GM12873 (cell line): ENCODE measurements around the gene PHETA1.

Experiments
- TF ChIP-seq, protein P1 (sequence below): IDR thresholded peaks from 2 replicates; pipeline ENCODE4 v1.5.1; 2012; ENCODE audit warnings: low read depth, mild to moderate bottlenecking, moderate library complexity, low read length, control low read depth; ENCODE audit not compliant: insufficient read depth; ENCODE audit errors: missing control alignments

The PHETA1 gene

DNA sequence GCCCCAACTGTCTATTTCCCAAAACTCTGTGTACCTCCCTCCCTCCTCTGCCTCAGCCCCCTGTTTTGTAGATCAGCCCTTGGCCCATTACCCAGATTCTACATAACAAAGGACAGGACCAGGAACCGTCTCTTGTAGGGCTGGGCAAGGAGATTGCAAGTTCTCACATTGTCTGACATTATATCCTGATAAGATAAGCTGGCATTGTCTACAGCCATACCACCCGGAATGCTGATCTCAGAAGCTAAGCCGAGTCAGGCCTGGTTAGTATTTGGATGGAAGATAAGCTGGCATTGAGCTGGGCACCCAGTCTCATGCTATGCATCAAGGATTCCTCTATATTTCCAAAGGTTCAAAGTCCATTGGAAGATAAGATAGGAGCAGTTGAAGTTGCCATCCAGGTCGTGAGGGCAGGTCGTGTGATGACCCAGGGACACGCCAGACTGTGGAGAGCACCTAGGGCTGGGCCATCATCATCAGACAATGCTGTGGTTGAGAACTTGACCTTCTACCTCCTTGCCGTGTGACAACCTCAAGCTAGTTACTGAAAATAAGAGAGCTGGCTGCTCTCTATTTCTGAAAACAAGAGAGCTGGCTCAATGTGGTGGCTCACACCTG is 29.5 kb downstream of the PHETA1 start:
- TF ChIP-seq, protein P1, sequence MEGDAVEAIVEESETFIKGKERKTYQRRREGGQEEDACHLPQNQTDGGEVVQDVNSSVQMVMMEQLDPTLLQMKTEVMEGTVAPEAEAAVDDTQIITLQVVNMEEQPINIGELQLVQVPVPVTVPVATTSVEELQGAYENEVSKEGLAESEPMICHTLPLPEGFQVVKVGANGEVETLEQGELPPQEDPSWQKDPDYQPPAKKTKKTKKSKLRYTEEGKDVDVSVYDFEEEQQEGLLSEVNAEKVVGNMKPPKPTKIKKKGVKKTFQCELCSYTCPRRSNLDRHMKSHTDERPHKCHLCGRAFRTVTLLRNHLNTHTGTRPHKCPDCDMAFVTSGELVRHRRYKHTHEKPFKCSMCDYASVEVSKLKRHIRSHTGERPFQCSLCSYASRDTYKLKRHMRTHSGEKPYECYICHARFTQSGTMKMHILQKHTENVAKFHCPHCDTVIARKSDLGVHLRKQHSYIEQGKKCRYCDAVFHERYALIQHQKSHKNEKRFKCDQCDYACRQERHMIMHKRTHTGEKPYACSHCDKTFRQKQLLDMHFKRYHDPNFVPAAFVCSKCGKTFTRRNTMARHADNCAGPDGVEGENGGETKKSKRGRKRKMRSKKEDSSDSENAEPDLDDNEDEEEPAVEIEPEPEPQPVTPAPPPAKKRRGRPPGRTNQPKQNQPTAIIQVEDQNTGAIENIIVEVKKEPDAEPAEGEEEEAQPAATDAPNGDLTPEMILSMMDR, result no peak

DNA sequence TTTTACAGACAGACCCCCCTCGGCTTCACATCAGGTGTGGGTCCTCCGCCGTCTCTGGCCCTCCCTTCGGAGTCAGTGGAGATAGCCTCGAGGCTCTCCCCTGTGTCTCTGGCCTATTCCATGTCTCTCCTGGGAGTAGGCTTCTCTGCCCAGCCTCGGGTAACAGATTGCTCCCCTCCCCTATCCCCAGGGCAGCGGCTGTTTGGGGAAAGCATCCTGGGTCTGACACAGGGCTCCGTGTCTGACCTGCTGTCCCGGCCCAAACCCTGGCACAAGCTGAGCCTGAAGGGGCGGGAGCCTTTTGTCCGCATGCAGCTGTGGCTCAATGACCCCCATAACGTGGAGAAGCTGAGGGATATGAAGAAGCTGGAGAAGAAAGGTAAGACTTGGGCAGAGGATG is 30.8 kb downstream of the PHETA1 start:
- TF ChIP-seq, protein P1, result no peak

DNA sequence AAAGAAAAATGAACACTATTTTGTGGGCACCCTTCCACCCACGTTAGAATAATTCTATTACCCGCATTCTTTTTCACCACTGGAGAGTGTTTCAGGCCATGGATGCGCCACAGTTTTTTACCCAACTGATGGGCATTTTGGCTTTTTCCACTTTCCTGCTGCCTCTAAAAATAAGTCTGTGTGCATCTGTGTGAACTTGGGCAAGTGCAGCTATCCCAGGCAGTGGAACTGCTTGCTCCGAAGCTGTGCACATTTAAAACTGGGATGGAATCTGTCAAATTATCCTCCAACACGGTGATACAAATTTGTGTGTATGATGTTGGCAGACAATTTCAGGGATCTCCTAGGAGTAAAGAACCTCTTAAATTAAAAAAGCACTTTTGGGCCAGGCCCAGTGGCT is 31.5 kb downstream of the PHETA1 start:
- TF ChIP-seq, protein P1, result no peak

DNA sequence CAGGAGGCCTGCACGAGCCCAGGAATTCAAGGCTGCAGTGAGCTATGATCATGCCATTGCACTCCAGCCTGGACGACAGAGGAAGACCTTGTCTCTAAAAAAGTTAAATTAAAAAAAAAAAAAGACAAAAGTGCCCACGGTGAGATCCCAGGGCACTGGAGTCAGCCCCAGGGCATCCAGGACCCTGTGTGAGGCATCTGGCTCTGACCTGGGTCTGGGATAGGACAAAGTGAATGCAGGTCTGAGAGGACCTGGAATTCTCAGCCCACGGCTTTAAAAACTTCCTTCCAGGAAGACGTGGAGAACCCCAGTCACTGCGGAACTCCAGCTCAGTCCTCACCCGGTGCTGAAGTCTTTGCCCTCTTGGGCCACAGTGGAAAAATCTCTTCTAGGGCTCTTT is 33.1 kb downstream of the PHETA1 start:
- TF ChIP-seq, protein P1, result no peak

DNA sequence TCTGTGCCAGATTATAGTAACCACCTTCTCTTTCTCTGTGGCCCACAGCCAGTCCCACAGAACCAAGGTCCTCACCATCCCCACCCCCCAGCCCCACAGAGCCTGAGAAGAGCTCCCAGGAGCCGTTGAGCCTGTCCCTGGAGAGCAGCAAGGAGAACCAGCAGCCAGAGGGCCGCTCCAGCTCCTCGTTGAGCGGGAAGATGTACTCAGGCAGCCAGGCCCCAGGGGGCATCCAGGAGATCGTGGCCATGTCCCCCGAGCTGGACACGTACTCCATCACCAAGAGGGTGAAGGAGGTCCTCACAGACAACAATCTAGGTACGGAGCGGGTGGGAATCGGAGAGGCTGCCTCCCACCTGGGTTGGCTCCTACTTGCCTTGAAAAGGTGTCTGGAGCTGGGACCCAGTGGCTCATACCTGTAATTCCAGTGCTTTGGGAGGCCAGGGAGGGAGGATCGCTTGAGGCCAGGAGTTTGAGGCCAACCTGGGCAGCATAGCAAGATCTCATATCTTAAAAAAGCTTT is 34.4 kb downstream of the PHETA1 start:
- TF ChIP-seq, protein P1, result no peak

DNA sequence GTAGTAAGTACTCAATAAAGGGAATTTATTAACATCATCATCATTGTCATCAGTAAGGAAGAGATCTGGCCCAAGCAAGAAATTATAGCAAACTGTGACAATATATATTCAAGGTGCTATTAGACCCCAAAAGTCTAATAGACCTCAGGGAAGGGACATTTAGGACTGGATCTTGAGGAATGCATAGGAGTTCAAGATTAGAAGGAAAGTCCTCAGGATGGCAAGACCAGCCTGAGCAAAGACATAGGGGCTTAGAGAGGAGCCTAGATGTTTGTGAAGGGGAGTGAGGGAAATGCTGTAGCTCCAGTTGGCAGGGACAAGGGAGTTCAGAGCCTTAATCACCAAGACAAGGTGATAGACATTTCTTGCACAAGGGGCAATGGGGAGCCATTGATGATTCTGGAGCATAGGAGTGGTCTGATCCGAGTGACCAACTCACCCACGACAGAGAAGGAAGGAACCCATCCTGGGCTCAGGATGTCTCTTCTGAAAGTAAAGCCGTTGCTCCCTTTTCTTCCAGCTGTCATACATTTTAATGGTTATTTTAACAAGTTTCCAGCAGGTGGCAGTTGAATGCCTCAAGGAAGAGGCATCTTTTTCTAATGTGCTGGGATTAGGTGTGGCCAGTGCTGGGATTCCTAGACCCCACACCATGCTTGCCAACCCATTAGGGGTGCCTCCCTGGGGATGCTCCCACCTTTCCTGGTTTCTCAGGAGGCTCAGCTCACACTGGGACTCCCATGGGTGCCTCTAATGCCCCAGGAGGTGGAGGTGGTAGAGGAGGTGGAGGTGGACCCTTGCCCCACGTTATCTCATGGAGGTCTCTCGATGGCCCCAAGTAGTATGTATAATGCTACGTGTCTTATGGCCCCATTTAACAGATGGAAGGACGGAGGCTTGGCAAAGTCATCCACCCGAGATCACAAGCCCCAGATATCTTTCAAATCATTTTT is 37.8 kb downstream of the PHETA1 start:
- TF ChIP-seq, protein P1, result peak; percentile 64

DNA sequence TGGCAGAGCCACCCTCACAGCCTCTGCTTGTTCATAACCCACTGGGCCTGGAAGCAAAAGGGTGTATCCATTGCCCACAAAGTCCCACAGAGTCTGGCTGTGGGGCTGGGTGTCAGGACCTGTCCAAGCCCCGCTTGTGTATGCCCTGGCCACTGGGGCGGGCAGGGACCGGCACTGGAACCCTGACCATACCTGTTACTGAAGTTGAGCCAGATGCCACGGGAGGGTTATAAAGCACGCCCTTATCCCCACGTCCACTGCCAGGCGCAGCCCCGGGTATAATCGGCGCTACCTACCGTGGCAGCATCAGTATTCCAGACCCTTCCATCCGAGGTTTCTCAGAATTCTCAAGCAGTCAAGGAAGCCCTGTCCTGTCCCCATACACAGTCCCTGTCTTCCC is 40.8 kb downstream of the PHETA1 start:
- TF ChIP-seq, protein P1, result no peak
